A549 (cell line): ENCODE results near the gene BABAM2. TPM values are rescaled to one million over a fixed set of nuclear protein-coding genes. Genes with fewer than 3 reads are reported as not detected.
A peak's percentile ranks its signal among the peaks of the same experiment; 100 is the strongest.

ENCODE experiments used
- ATAC-seq, 2 experiments: fragments of 200-7000 bp in 1 of 2; fragments of >200 bp in 1 of 2; cut with Nextera tagmentation in 1 of 2; cut with Tn5 transposase in 1 of 2; 3 replicates each; pipeline versions ENCODE4 v1.8.0 to v1.9.1; 2018 to 2020; ENCODE audit warnings: mild to moderate bottlenecking in 1 of 2, moderate library complexity in 1 of 2
- CTCF ChIA-PET: fragments of 300-600 bp; sonication (Branson Sonifier 250); formaldehyde crosslinking; extraction: SDS; loops from one replicate; lab custom pipeline; 2021; ENCODE audit warnings: antibody characterized with exemption, inconsistent platforms; lab: Yijun Ruan, JAX
- POLR2A ChIA-PET: fragments of 350-600 bp; formaldehyde crosslinking; extraction: SDS; loops from one replicate; lab custom pipeline; 2021; ENCODE audit warnings: antibody characterized with exemption, inconsistent platforms; lab: Yijun Ruan, JAX
- DNase-seq, 2 experiments: peaks; one replicate each; pipeline versions ENCODE4 v3.0.0 to v3.0.0-alpha.2; 2011 to 2016; ENCODE audit warnings: low read depth in 1 of 2, low spot score in 1 of 2
- FAIRE-seq: peaks from 2 replicates; lab custom pipeline; 2011; peaks lifted over from hg19 to GRCh38; lab: Jason Lieb, UNC
- H3K27ac ChIP-seq, 2 experiments: fragments of >200 bp; sonication (Bioruptor Twin); formaldehyde crosslinking; 3 replicates each; pipeline ENCODE4 v1.5.1; 2016 to 2017
- H3K4me1 ChIP-seq: fragments of >200 bp; sonication (Bioruptor Twin); formaldehyde crosslinking; 3 replicates; pipeline ENCODE4 v1.6.1; 2016
- H3K4me2 ChIP-seq: fragments of >200 bp; sonication (Bioruptor Twin); formaldehyde crosslinking; 3 replicates; pipeline ENCODE4 v1.6.1; 2016
- H3K4me3 ChIP-seq: fragments of >200 bp; sonication (Bioruptor Twin); formaldehyde crosslinking; 3 replicates; pipeline ENCODE4 v1.5.1; 2016
- H3K9me3 ChIP-seq: fragments of >200 bp; sonication (Bioruptor Twin); formaldehyde crosslinking; 3 replicates; pipeline ENCODE4 v1.6.1; 2016
- CBX8 ChIP-seq: fragments of 200-600 bp; sonication (generic); IDR thresholded peaks from 2 replicates; pipeline ENCODE4 v1.6.1; 2016
- CEBPB ChIP-seq, 2 experiments: fragments of >200 bp in 1 of 2; sonication (Bioruptor Twin) in 1 of 2; formaldehyde crosslinking in 1 of 2; IDR thresholded peaks; 2 replicates each; pipeline ENCODE4 v1.6.1; 2012 to 2016
- EHF ChIP-seq: fragments of 250-450 bp; sonication (Bioruptor Pico); IDR thresholded peaks from 2 replicates; pipeline ENCODE4 v1.5.0; 2020; ENCODE audit warnings: mild to moderate bottlenecking
- EP300 ChIP-seq, 2 experiments: fragments of >200 bp; sonication (Bioruptor Twin); formaldehyde crosslinking; IDR thresholded peaks; 2 replicates in 1 of 2; 3 replicates in 1 of 2; pipeline ENCODE4 v1.6.1; 2016 to 2017
- FOSL2 ChIP-seq, 2 experiments: fragments of 450-650 bp in 1 of 2; fragments of >200 bp in 1 of 2; sonication (Bioruptor Twin) in 1 of 2; formaldehyde crosslinking; IDR thresholded peaks; 2 replicates each; pipeline versions ENCODE4 v1.5.0 to v1.6.1; 2016 to 2020; ENCODE audit warnings: mild to moderate bottlenecking in 1 of 2, moderate library complexity in 1 of 2
- HDAC2 ChIP-seq: fragments of 200-600 bp; sonication (generic); IDR thresholded peaks from 2 replicates; pipeline ENCODE4 v1.6.1; 2016
- HOXB5 ChIP-seq: fragments of 250-450 bp; sonication (Bioruptor Pico); IDR thresholded peaks from 2 replicates; pipeline ENCODE4 v1.5.0; 2020; ENCODE audit warnings: mild to moderate bottlenecking, moderate library complexity
- JUN ChIP-seq, 2 experiments: fragments of >200 bp; sonication (Bioruptor Twin); formaldehyde crosslinking; IDR thresholded peaks; 2 replicates in 1 of 2; 3 replicates in 1 of 2; pipeline ENCODE4 v1.6.1; 2016 to 2017
- MAZ ChIP-seq: fragments of 150-350 bp; IDR thresholded peaks from 2 replicates; pipeline ENCODE4 v1.6.1; 2014; ENCODE audit warnings: antibody characterized with exemption, low read depth, low read length, borderline replicate concordance
- NFE2L2 ChIP-seq: fragments of 150-350 bp; conservative IDR thresholded peaks from 2 replicates; pipeline ENCODE4 v1.6.1; 2014; ENCODE audit warnings: low read length
- POLR2AphosphoS2 ChIP-seq: conservative IDR thresholded peaks from 2 replicates; pipeline ENCODE4 v1.6.1; 2012; ENCODE audit warnings: low read length, improper control_type of control experiment, inconsistent platforms
- RAD21 ChIP-seq, 2 experiments: fragments of >200 bp in 1 of 2; sonication (Bioruptor Twin) in 1 of 2; formaldehyde crosslinking in 1 of 2; IDR thresholded peaks in 1 of 2; conservative IDR thresholded peaks in 1 of 2; 2 replicates in 1 of 2; 3 replicates in 1 of 2; pipeline ENCODE4 v1.6.1; 2012 to 2018; ENCODE audit warnings: inconsistent platforms in 1 of 2
- SREBF2 ChIP-seq: fragments of 450-650 bp; IDR thresholded peaks from 2 replicates; pipeline ENCODE4 v1.6.1; 2014; ENCODE audit warnings: mild to moderate bottlenecking, moderate library complexity
- TFCP2L1 ChIP-seq: fragments of 250-450 bp; sonication (Bioruptor Pico); IDR thresholded peaks from 2 replicates; pipeline ENCODE4 v1.5.0; 2021; ENCODE audit warnings: mild to moderate bottlenecking
- ZSCAN20 ChIP-seq: fragments of 250-450 bp; sonication (Bioruptor Pico); IDR thresholded peaks from 2 replicates; pipeline ENCODE4 v1.8.0; 2022; ENCODE audit warnings: mild to moderate bottlenecking, moderate library complexity
- WGBS: methylation state at CpG from one replicate; pipeline ENCODE4 v1.1.6; 2017; ENCODE audit errors: missing lambda C conversion rate; 5-methylcytosine and 5-hydroxymethylcytosine counted together
- polyA plus RNA-seq, 4 experiments: library from polyadenylated mRNA; depleted of rRNA in 3 of 4; stranded (reverse); fragments of >200 nt; fragmentation: RNase III in 1 of 4; extraction: RNeasy Plus Mini Kit Qiagen cat#74134 plus additional on column Dnase treatment in 1 of 4; gene quantifications; 2 replicates in 3 of 4; 3 replicates in 1 of 4; pipeline ENCODE4 v1.2.3, GENCODE V29; 2011 to 2017
- TF ChIP-seq, protein P1 (sequence below): IDR thresholded peaks from 2 replicates; pipeline ENCODE4 v1.6.1; 2012; ENCODE audit warnings: low read depth, borderline replicate concordance
- TF ChIP-seq, protein P2 (sequence below): fragments of 250-450 bp; sonication (Bioruptor Pico); IDR thresholded peaks from 2 replicates; pipeline ENCODE4 v1.5.0; 2020; ENCODE audit warnings: low read depth, mild to moderate bottlenecking, moderate library complexity
- TF ChIP-seq, protein P3 (sequence below): fragments of >200 bp; sonication (Bioruptor Twin); formaldehyde crosslinking; IDR thresholded peaks from 3 replicates; pipeline ENCODE4 v1.6.1; 2016
- TF ChIP-seq, protein P4 (sequence below): IDR thresholded peaks from 2 replicates; pipeline ENCODE4 v1.6.1; 2012

The BABAM2 gene
- polyA plus RNA-seq, 2 of the 4 experiments (the other 2 are of a cell fraction), result 53.7 to 78.4 TPM

DNA sequence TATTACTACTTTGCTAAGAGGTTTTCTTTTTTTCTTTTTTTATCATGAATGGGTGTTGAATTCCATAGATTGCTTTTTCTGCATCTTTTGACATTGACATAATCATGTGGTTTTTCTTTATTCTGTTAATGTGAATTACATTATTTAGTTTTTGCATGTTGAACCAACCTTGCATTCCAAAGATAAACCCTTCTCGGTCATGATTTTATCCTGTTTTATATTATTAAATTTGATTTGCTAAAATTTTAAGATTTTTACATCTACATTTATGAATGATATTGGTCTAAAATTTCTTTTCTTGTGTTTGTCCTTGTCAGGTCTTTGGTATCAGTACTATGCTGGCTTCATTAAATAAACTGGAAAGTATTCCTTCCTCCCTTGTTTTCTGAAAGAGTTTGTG, 414.7 kb downstream of the BABAM2 start:
- ATAC-seq, result no peak
- Histone ChIP-seq H3K4me2 (no peak overlapping the region), H3K9me3 (peaks cover 17% of the 10 kb centered on the region), H3K27ac (no peak overlapping the region), H3K4me3 (no peak overlapping the region), H3K4me1 (no peaks in the 10 kb centered on the region)
- ChIA-PET POLR2A (no interaction called here), CTCF (interaction anchor here (0.9 to 1.2 kb wide), 2 partner anchors 22 to 45 kb away, joined by 3 read pairs; no protein-coding TSS in a partner anchor)
- no peak for TF ChIP-seq MAZ
- TF ChIP-seq SREBF2, result no peak
- TF ChIP-seq, protein P1, sequence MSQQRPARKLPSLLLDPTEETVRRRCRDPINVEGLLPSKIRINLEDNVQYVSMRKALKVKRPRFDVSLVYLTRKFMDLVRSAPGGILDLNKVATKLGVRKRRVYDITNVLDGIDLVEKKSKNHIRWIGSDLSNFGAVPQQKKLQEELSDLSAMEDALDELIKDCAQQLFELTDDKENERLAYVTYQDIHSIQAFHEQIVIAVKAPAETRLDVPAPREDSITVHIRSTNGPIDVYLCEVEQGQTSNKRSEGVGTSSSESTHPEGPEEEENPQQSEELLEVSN, result no peak
- no peak for TF ChIP-seq FOSL2 (IDR thresholded peaks at IDR 0.05)
- TF ChIP-seq FOSL2 (CRISPR knock-in tag; IDR thresholded peaks at IDR 0.05), result no peak
- DNase-seq, result no peak
- FAIRE-seq, result no peak
- 96% methylated on average over 1 of the region's 1 CpG for WGBS

DNA sequence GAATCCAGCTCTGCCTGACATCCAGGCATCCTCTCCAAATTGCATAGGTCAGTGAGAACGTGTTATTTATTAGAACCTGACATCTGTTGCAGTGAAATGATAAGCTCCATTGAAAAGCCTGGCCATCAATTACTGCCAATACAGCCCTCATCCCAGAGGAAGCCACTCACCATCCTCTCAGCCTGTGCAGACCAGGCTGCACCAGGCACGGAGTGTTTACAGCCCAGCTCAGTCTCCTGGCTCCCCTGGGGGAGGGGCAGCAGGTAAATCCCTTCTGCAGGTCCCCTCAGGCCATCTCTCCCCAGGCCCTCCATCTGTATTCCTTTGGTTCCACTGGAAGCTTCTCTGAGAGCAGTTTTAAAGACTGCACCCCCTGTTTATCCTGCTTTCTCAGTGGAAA, 419.6 kb downstream of the BABAM2 start:
- ChIA-PET POLR2A (no interaction called here), CTCF (interaction anchor here (0.9 to 1.5 kb wide), 3 partner anchors 10 to 40 kb away, joined by 3 read pairs; no protein-coding TSS in a partner anchor)
- DNase-seq, result no peak
- no peak overlapping the region for H3K4me3 ChIP-seq
- no peak for ATAC-seq
- no peak overlapping the region for H3K4me2 ChIP-seq
- H3K9me3 ChIP-seq, result peaks cover 9% of the 10 kb centered on the region; the same call in 2 of the 3 replicates
- TF ChIP-seq JUN (IDR thresholded peaks at IDR 0.05), result no peak
- TF ChIP-seq, all 56 proteins: peak for 0
- H3K27ac ChIP-seq, result no peak overlapping the region
- no peak for FAIRE-seq
- WGBS, result 96% methylated on average over 2 of the region's 2 CpGs
- no peaks in the 10 kb centered on the region for H3K4me1 ChIP-seq

DNA sequence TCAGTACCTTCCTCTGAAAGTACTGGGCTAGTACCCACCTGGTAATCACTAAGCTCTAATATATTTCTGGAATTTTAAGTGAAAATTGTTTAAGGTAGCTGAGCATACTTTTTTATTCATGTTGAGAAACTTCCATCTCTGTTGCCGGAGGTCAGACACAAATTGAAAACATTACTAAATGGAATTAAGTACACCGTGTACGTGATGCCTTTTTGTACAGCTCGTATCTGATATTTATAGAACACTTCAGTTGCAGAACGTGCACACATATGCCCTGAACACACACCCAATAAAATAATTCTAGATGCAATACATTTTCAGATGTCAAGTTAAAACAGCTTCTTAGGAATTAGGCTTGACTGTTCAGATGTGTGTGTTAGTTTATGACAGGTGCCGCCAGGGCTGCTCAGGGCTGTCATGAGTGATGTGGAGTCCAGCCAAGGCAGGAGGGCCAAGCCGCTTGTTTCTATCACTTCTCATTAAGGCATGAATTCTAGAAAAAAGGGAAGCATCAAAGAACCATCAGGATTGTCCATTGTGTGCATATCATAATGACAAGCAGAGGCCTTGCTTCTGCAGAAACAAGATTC, 421.2 kb downstream of the BABAM2 start:
- H3K4me1 ChIP-seq, result no peaks in the 10 kb centered on the region
- H3K4me2 ChIP-seq, result no peak overlapping the region
- H3K9me3 ChIP-seq, result no peaks in the 10 kb centered on the region
- no peak overlapping the region for H3K4me3 ChIP-seq
- no peak for FAIRE-seq
- POLR2A ChIA-PET, result no interaction called here
- no peak overlapping the region for H3K27ac ChIP-seq
- TF ChIP-seq RAD21 (conservative IDR thresholded peaks at IDR 0.05 in 1 of 2, IDR thresholded peaks at IDR 0.05 in 1 of 2) (no peak), MAZ (no peak), CEBPB (IDR thresholded peaks at IDR 0.05) (no peak), HDAC2 (no peak), POLR2AphosphoS2 (no peak), ZSCAN20 (CRISPR knock-in tag) (no peak), TFCP2L1 (no peak)
- TF ChIP-seq, protein P2, sequence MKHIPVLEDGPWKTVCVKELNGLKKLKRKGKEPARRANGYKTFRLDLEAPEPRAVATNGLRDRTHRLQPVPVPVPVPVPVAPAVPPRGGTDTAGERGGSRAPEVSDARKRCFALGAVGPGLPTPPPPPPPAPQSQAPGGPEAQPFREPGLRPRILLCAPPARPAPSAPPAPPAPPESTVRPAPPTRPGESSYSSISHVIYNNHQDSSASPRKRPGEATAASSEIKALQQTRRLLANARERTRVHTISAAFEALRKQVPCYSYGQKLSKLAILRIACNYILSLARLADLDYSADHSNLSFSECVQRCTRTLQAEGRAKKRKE, result no peak
- ATAC-seq, result no peak
- WGBS, result 89% methylated on average over 7 of the region's 7 CpGs
- DNase-seq, result no peak
- CTCF ChIA-PET, result interaction anchor here (0.7 to 1.5 kb wide), 2 partner anchors 15 to 39 kb away, joined by 3 read pairs; no protein-coding TSS in a partner anchor

DNA sequence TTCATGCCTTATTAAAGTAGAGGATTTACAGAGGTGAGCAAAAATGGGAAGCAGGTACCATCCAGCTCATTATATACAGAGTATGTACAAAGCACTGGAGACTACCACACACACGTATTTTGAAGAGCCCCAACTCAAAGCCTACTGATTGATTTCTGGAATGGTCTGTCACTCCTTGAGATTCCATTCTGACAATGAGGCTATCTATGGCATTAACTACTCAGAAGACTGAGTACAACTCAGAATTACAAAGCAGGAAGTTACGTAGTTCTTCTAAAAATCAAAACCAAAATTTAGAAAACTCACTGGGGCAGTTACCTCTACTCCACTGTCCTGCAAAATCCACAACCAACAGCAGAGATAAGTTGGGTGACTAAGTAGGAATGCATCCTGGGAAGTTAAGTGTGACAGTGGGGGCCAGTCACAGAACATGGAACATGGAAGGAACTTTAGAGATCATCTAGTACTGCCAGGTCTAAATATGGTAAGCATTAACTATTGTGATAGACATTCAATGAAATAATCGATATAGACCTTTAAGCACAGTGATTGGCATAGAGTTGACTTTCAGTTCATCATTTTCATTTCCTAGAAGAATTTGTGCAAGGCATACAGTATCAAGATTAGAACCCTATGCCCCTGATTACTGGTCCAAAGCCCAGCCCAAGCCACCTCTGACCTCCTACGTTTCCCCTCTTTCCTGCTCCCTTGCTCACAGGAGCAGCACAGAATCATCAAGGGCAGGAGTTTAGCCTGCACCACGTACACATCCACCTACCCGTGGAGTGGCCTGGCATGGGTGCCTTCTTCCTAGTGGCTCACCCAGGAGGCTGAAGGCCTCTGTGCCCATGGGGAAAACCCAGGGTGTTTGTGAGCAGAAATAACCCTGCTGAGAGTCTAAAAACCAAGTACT, 422.0 kb downstream of the BABAM2 start:
- DNase-seq (no peak), ATAC-seq (no peak)
- POLR2A ChIA-PET, result no interaction called here

More for the DNA sequence above, 422.0 kb downstream of the BABAM2 start:
- Histone ChIP-seq H3K27ac (no peak overlapping the region), H3K9me3 (no peaks in the 10 kb centered on the region), H3K4me1 (no peaks in the 10 kb centered on the region), H3K4me3 (no peak overlapping the region), H3K4me2 (no peak overlapping the region)
- FAIRE-seq, result peak; percentile 23
- TF ChIP-seq EHF (no peak), EP300 (IDR thresholded peaks at IDR 0.05) (no peak), ZSCAN20 (CRISPR knock-in tag) (no peak), HOXB5 (CRISPR knock-in tag) (no peak), CBX8 (no peak), NFE2L2 (no peak)
- TF ChIP-seq, protein P3, sequence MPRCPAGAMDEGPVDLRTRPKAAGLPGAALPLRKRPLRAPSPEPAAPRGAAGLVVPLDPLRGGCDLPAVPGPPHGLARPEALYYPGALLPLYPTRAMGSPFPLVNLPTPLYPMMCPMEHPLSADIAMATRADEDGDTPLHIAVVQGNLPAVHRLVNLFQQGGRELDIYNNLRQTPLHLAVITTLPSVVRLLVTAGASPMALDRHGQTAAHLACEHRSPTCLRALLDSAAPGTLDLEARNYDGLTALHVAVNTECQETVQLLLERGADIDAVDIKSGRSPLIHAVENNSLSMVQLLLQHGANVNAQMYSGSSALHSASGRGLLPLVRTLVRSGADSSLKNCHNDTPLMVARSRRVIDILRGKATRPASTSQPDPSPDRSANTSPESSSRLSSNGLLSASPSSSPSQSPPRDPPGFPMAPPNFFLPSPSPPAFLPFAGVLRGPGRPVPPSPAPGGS, result no peak
- TF ChIP-seq, protein P4, sequence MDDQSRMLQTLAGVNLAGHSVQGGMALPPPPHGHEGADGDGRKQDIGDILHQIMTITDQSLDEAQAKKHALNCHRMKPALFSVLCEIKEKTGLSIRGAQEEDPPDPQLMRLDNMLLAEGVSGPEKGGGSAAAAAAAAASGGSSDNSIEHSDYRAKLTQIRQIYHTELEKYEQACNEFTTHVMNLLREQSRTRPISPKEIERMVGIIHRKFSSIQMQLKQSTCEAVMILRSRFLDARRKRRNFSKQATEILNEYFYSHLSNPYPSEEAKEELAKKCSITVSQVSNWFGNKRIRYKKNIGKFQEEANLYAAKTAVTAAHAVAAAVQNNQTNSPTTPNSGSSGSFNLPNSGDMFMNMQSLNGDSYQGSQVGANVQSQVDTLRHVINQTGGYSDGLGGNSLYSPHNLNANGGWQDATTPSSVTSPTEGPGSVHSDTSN, result no peak
- 81% methylated on average over 6 of the region's 6 CpGs for WGBS
- CTCF ChIA-PET, result interaction anchor here (1.3 kb wide), 1 partner anchor 12 kb away, joined by 4 read pairs; no protein-coding TSS in a partner anchor
